Rectal smooth muscle tissue (tissue), 1 donor: ENCODE results near the gene TMEM229B.

Experiments
- H3K27ac ChIP-seq: one replicate; pipeline ENCODE4 v1.7.0; 2013; ENCODE audit warnings: low read depth, low read length, inconsistent platforms
- H3K27me3 ChIP-seq: one replicate; pipeline ENCODE4 v1.7.0; 2013; ENCODE audit warnings: low read length; ENCODE audit not compliant: control insufficient read depth, insufficient read depth
- H3K36me3 ChIP-seq: one replicate; pipeline ENCODE4 v1.7.0; 2013; ENCODE audit warnings: low read length; ENCODE audit not compliant: control insufficient read depth, insufficient read depth
- H3K4me1 ChIP-seq: one replicate; pipeline ENCODE4 v1.7.0; 2013; ENCODE audit warnings: low read length; ENCODE audit not compliant: control insufficient read depth, insufficient read depth
- H3K4me3 ChIP-seq: one replicate; pipeline ENCODE4 v1.7.0; 2013; ENCODE audit warnings: low read length
- H3K9ac ChIP-seq: one replicate; pipeline ENCODE4 v1.7.0; 2013; ENCODE audit warnings: low read length

The TMEM229B gene

DNA sequence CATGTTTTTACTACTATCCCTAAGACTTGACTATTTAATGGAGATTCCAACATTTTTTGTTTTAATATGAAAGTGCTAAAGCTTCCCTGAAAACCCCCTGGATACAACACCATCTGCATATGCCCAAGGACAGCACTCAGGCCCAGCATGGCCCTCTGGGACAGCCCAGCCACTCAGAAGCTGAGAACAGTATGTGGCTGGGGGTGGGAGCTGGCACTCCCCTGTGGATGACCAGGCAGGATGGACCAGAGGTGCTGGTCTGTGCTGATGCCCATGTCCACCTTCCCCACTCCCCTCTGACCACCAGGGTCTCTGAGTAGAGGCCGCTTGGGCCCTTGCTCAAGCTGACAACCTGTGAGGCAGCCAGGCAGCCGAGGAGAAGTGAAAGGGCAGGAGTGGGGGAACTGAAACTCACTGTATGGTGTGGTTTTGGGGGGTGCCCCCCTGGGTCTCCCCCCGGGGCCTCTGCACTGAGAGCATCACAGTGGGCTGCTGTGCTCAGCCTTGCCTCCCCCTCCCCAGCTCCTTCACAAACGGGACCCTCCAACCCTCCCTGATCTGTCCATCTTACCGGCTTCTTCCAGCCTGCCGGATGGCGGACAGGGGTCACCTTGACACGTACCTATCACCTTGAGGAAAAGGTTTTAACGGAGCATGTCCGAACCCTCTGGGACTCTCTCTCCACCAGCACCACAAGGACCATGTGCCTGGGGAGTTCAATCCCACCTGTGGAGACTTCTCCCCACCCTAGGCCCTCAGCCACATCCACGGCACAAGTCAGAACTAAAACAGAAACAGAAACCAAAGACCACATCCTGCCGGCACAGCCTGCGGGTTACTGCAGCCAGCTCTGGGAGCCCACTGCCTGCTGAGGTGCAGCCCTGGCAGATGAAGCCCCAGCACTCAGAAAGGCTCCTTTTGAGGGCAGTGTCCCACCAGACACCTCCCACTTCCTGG, at the start of gene TMEM229B:
TSS of gene TMEM229B (minus strand) at position 785 of the 957 bp plus-strand sequence. CDS start 14,798 bp downstream, outside the sequence.
- H3K4me3 ChIP-seq = peak within 1 kb of the TSS; percentile 61
- no peak within 1 kb of the TSS for H3K9ac ChIP-seq
- no peaks in the 10 kb centered on the region for H3K27me3 ChIP-seq
- H3K27ac ChIP-seq = no peak within 1 kb of the TSS
- no peaks in the 10 kb centered on the region for H3K4me1 ChIP-seq
- H3K36me3 ChIP-seq = no peaks in the 10 kb centered on the region

DNA sequence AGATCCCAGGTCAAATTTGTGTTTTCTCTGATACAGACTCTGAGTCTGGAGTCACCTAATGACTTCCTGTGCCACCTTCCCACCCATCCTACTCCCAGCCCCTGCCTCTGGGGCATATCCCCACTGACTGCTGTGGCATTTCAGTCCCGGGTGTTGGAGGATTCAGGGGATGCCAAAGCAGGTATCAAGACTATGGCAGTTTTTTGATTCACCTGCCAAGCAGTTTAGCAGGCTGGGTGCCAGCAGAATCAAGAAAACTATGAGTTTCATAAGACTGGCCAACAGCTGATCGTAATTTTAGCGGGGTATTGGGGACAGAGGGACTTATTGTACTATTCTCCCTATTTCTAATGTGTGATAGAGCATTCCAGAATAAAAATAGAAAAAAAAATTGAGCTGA, 49.2 kb upstream of the TMEM229B start:
- no peaks in the 10 kb centered on the region for H3K4me1 ChIP-seq
- H3K27ac ChIP-seq = no peak overlapping the region
- H3K27me3 ChIP-seq = no peaks in the 10 kb centered on the region
- no peak overlapping the region for H3K9ac ChIP-seq
- no peak overlapping the region for H3K4me3 ChIP-seq
- H3K36me3 ChIP-seq = no peaks in the 10 kb centered on the region

DNA sequence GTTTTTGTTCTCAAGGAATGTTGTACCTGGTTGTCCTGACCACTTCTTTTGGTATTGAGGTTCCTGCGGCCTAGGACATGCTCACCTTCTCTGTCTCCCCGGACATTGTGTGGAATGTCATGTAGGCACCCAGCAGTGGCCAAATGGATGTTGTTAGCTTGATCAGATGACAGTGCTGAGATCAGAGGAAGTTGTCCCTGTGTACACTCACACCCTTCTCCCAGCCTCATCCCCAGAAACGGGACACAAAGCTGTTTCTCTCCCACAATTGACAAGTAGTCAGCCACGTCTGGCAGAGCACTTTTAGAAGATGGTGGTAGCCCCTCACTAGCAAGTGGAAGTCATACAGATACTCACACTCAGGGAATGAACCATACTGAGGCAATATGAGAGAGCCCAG, 47.6 kb upstream of the TMEM229B start:
- no peak overlapping the region for H3K4me3 ChIP-seq
- H3K4me1 ChIP-seq = no peaks in the 10 kb centered on the region
- no peaks in the 10 kb centered on the region for H3K27me3 ChIP-seq
- no peak overlapping the region for H3K27ac ChIP-seq
- no peak overlapping the region for H3K9ac ChIP-seq
- no peaks in the 10 kb centered on the region for H3K36me3 ChIP-seq

DNA sequence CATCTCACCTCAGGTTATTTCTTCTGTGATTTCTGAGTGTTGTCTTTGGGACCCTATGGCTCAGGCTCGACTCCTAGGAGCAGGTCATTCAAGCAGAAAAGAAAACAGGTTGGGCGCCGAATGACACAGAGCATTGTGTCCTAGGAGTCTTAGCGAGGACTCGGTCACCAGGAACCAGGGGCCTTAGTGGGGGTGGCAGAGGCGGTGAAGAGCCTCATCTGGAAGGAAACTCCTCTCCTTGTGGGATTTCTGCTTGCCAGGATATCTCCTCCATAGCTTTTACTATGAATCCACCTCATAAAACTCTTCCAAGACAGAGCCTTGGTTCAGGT, 45.2 kb upstream of the TMEM229B start:
- Histone ChIP-seq H3K27ac (no peak overlapping the region), H3K27me3 (no peaks in the 10 kb centered on the region), H3K36me3 (no peaks in the 10 kb centered on the region), H3K4me3 (peak overlapping the region; percentile 74), H3K4me1 (no peaks in the 10 kb centered on the region), H3K9ac (no peak overlapping the region)

DNA sequence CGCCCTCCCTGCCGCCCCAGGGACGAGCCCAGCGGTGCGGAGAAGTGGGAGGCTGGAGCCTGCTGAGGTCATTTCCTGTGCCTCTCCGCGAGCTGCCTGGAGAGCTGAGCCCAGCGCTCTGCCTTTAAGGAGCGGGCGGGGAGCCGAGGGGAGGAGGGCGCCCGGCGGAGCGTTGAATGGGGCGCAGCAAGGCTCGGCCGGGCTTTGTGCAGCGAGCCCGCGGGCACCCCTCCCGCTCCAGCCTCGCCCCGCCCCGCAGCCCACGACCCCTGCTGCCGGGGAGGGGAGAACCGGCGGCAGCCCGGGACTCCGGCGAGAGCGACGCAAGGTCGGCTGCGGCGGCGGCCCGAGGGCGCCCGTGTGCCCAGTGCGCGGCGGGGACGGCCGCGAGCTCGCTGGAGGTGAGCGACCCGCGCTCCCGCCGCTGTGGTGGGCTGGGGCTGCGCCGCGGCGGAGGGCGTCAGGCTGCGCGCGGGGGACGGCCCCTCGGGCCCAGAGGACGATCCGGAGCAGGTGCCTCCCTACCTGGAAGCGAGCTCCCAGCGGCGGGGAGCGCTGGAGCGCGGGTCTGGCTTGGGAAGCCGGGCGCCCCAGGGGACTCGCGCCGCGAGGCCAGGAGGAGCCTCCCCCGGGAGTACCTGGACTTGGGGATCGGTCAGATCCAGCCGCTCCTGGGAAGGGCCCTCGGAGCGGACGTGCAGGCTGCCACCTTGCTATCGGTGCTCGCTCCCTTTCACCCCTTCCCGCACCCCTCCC, 44.7 kb upstream of the TMEM229B start, which contains the start of gene PLEKHH1:
TSS of gene PLEKHH1 (plus strand) at position 293 of the 756 bp plus-strand sequence. CDS start 8,578 bp downstream, outside the sequence.
- H3K27ac ChIP-seq = peak within 1 kb of the TSS; percentile 51
- H3K4me1 ChIP-seq = no peaks in the 10 kb centered on the region
- no peaks in the 10 kb centered on the region for H3K27me3 ChIP-seq
- H3K9ac ChIP-seq = peak within 1 kb of the TSS; percentile 10
- peak within 1 kb of the TSS; percentile 74 for H3K4me3 ChIP-seq
- no peaks in the 10 kb centered on the region for H3K36me3 ChIP-seq

DNA sequence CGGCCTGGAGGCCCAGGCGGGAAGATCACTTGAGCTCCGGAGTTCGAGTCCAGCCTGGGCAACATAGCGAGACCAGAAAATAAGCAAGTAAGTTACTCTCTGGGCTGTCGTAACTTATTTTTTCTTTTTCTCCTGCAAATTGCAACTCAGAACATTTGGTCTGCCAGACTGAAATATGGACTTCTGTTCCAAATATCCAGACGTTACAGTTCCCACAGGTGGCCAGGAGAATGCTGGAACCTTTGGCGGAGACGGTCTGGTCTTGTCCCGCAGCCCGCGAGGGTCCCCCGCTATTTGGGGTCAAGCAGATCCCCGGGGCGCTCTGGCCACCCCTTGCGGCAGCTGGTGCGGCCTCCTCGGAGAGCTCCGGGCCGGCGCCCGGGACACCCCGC, 44.1 kb upstream of the TMEM229B start:
- H3K27ac ChIP-seq = peak overlapping the region; percentile 51
- H3K4me3 ChIP-seq = peak overlapping the region; percentile 74
- H3K9ac ChIP-seq = peak overlapping the region; percentile 10
- H3K36me3 ChIP-seq = no peaks in the 10 kb centered on the region
- no peaks in the 10 kb centered on the region for H3K4me1 ChIP-seq
- H3K27me3 ChIP-seq = no peaks in the 10 kb centered on the region

DNA sequence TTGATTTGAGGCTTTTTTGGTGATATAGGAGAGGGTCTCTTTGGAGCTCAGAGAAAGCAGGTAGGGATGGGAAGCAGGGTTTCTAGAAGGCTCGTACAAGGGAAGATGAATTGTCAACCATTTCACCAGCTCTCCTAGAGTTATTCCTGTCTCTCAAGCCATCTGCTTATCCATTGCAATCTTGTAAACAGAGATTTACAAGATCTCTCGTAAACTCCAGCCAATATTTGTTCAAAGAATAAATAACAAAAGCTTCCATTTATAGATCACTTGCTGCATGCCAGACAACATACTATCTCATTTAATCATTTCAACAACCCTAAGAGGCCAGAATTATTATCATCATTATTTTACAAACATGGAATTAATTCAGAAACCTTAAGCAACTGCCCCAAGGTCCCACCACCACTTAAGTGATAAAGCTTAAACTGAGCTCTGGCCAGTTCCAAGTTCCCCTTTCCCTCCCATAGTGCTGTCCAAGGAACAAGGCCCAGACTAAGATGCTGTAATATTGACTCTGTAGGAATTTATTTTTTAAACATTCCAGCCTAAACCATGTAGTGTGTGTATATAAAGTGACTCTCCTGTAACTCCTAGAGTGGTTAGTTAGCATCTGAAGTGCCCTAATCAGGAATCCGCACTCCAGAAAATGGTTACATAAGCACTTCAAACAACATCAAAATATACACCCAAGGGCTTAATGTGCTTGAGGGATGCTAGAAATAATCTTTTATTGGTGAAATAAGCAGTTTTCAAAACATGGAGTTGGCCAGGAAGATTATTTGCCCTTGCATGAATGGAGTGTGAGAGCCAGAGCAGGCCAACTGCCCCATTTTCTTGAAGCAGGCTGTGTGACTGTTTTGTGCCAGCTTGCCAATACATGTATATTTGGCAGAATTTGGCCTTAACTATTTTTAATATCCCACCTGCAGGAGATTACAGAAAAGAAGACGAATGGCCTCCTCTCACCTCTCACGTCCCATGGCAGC, 41.7 kb upstream of the TMEM229B start:
- Histone ChIP-seq H3K9ac (no peak overlapping the region), H3K4me1 (no peaks in the 10 kb centered on the region)

DNA sequence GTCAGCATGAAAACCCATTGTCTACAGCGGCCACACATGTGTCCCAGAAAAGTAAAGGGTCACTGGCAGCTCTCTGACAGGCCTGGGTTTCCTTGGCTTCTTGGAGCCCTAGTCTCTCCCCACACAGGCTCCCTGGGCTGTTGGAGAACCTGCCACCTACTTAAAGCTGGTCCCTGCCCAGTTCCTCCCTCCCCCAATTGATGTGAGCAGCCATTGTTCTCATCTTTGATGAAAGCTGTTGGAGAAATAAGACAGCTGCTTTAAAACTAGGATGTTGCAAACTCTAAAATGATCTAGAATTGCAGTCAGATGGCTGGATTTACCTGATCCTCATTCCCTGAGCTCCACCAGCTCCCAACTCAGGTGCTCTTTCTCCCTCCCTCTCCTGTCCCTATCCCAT, 39.8 kb upstream of the TMEM229B start:
- no peaks in the 10 kb centered on the region for H3K36me3 ChIP-seq
- peaks cover 2% of the 10 kb centered on the region for H3K27me3 ChIP-seq
- H3K4me1 ChIP-seq = no peaks in the 10 kb centered on the region
- no peak overlapping the region for H3K4me3 ChIP-seq
- H3K9ac ChIP-seq = no peak overlapping the region
- no peak overlapping the region for H3K27ac ChIP-seq

More for the DNA sequence above, 41.7 kb upstream of the TMEM229B start:
- Histone ChIP-seq H3K27ac (no peak overlapping the region), H3K36me3 (no peaks in the 10 kb centered on the region), H3K27me3 (no peaks in the 10 kb centered on the region), H3K4me3 (no peak overlapping the region)

DNA sequence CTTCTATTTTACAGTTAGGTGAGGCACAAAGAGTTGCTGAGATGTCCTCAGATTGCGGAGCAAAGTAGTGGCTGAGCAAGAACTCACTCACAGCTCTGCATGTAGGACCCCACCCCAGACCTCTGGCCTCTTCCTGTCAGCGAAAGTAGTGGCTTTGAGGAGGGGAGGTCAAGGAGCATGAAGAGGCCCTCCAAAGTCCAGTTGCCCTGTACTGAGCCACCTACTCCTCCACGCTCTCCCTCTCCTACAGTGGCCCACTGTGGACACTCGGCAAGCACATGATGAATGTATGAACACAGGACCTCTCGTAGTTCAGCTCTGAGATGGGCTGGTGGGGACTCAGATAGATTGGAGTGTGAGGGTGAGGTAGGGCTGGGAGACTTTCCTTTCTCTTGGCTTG, 39.2 kb upstream of the TMEM229B start:
- Histone ChIP-seq H3K4me1 (no peaks in the 10 kb centered on the region), H3K27me3 (peaks cover 2% of the 10 kb centered on the region), H3K9ac (no peak overlapping the region)

DNA sequence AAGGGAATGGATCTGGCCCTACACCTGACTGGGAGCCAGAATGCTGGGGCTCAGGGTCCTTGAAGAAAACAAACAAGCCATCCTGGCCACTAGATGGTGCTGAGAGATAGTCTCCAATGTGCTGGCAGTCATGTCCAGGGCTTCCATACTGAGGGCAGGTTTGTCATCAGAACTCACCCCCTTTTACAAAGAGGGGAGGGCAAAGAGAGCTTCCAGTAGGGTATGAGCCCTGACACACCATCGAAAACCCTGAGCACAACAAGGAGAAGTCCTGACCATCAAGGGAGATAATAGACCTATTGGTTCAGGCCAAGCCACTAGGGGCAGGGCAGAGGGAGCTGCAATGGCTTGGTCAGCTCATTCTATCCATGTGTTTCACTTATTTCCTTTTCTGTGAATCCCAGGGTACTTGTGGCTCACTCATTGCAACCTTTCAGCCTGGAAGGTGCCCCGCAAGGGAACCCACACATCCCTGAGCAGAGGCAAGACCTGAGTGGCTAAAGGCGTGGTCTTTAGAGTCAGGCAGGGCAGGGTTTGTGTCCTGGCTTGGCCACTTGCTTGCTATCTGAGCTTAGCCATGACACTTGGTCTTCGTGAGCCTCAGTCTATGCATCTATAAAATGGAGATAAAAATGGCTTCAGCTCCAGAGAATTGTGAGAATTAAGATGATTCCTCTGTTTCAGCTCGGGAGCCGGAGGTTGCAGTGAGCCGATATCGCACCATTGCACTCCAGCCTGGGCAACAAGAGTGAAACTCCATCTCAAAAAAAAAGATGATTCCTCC, 38.3 kb upstream of the TMEM229B start:
- H3K36me3 ChIP-seq = no peaks in the 10 kb centered on the region

More for the DNA sequence above, 39.2 kb upstream of the TMEM229B start:
- H3K36me3 ChIP-seq = no peaks in the 10 kb centered on the region
- H3K4me3 ChIP-seq = no peak overlapping the region
- no peak overlapping the region for H3K27ac ChIP-seq

DNA sequence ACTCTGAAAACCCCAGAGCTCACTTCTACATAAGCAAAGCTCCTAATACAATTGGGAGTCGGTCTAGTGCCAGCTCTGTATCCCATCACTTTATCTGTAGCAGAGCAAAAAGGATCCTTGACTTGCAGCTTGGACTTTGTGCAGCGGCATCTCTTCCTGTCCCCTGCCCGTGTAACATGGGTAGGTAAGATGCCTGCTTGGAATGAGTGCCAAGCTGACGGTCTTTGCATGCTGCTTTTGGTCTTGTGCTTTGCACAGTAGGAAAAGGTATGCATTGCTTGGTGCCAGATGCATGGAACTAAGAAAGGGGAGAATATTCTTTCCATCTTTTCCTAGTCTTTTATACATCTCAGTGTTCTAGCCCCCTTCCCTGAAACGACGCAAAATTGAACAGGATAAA, 37.7 kb upstream of the TMEM229B start:
- Histone ChIP-seq H3K9ac (no peak overlapping the region), H3K4me1 (no peaks in the 10 kb centered on the region), H3K36me3 (no peaks in the 10 kb centered on the region), H3K27me3 (peaks cover 2% of the 10 kb centered on the region), H3K4me3 (no peak overlapping the region), H3K27ac (no peak overlapping the region)

More for the DNA sequence above, 38.3 kb upstream of the TMEM229B start:
- H3K4me3 ChIP-seq = no peak overlapping the region
- H3K27ac ChIP-seq = no peak overlapping the region
- peaks cover 2% of the 10 kb centered on the region for H3K27me3 ChIP-seq
- no peak overlapping the region for H3K9ac ChIP-seq
- no peaks in the 10 kb centered on the region for H3K4me1 ChIP-seq
